Stimulated activated naive B cell treated with anti-CD40 and anti-IgM and Interleukin-4, amounts not matched to agents 10 μg/mL and 1 μg/mL and 100 μg/mL, for 72 hours (primary cell): ENCODE measurements around the gene DPP7.

Experiments used
- ATAC-seq, 2 donors: fragments of 150-1000 bp; cut with Tn5 transposase; replicated peaks; 2 replicates each; pipeline ENCODE4 v1.10.0; 2021; ENCODE audit warnings: moderate library complexity in 1 of 2
- DNase-seq: peaks from one replicate; pipeline ENCODE4 v3.0.0; 2021
- H3K27ac Mint-ChIP-seq: one replicate; pipeline ENCODE4 v1.8.0; 2022; ENCODE audit warnings: mild to moderate bottlenecking, mixed read lengths
- H3K27me3 Mint-ChIP-seq, 2 donors: one replicate each; pipeline ENCODE4 v1.8.0; 2022; ENCODE audit warnings: mixed read lengths in 2 of 2
- H3K36me3 Mint-ChIP-seq, 2 donors: one replicate each; pipeline ENCODE4 v1.8.0; 2022; ENCODE audit warnings: mixed read lengths in 2 of 2, mild to moderate bottlenecking in 1 of 2
- H3K4me1 Mint-ChIP-seq, 2 donors: one replicate each; pipeline ENCODE4 v1.8.0; 2022; ENCODE audit warnings: mixed read lengths in 2 of 2, mild to moderate bottlenecking in 1 of 2
- H3K4me3 Mint-ChIP-seq, 2 donors: one replicate each; pipeline ENCODE4 v1.8.0; 2022; ENCODE audit warnings: mild to moderate bottlenecking in 2 of 2, mixed read lengths in 2 of 2, moderate library complexity in 1 of 2
- H3K9me3 Mint-ChIP-seq, 2 donors: one replicate each; pipeline ENCODE4 v1.8.0; 2022; ENCODE audit warnings: mixed read lengths in 2 of 2, mild to moderate bottlenecking in 1 of 2

DPP7 gene

GRCh38 chr9:137152844-137153405 lies 38.4 kb upstream of the DPP7 start:
- Mint-ChIP-seq H3K36me3 (no peaks in the 10 kb centered on the region), H3K27me3 (peaks cover 27 to 34% of the 10 kb centered on the region in 2 donors), H3K27ac (no peak overlapping the region), H3K9me3 (no peaks in the 10 kb centered on the region), H3K4me3 (no peak overlapping the region), H3K4me1 (peaks cover 12 to 30% of the 10 kb centered on the region in 2 donors)
- DNase-seq, result no peak
- no peak for ATAC-seq

DNA sequence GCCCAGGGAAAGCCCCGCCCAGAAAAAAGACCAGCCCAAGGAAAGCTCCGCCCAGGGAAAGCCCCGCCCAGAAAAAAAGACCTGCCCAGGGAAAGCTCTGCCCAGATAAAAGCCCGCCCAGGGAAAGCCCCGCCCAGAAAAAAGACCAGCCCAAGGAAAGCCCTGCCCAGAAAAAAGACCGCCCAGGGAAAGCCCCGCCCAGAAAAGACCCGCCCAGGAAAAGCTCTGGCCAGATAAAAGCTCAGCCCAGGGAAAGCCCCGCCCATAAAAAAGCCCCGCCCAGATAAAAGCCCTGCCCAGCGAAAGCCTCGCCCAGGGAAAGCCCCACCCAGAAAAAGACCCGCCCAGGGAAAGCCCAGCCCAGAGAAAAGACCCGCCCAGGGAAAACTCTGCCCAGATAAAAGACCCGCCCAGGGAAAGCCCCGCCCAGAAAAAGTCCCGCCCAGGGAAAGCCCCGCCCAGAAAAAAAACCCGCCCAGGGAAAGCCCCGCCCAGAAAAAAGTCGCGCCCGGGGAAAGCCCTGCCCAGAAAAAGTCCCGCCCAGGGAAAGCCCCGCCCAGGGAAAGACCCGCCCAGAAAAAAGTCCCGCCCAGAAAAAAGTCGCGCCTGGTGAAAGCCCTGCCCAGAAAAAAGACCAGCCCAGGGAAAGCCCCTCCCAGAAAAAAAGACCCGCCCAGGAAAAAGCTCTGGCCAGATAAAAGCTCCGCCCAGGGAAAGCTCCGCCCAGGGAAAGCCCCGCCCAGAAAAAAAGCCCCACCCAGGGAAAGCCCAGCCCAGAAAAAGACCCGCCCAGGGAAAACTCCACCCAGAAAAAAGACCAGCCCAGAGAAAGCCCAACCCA lies 36.3 kb upstream of the DPP7 start:
- Mint-ChIP-seq H3K36me3 (no peaks in the 10 kb centered on the region), H3K4me3 (peak overlapping the region; percentile 21 to 31), H3K9me3 (no peaks in the 10 kb centered on the region), H3K4me1 (peaks cover 4 to 25% of the 10 kb centered on the region in 2 donors), H3K27ac (peak overlapping the region; percentile 87), H3K27me3 (peaks cover 26 to 30% of the 10 kb centered on the region in 2 donors)
- ATAC-seq, result peak; percentile 61 to 66
- peak; percentile 69 for DNase-seq

- DNase-seq, result no peak
- peak overlapping the region; percentile 68 for H3K27ac Mint-ChIP-seq
- peak; percentile 3 to 14 for ATAC-seq
- no peaks in the 10 kb centered on the region for H3K36me3 Mint-ChIP-seq
- peak overlapping the region; percentile 21 to 31 for H3K4me3 Mint-ChIP-seq
- peaks cover 4 to 25% of the 10 kb centered on the region in 2 donors for H3K4me1 Mint-ChIP-seq
- peaks cover 22 to 23% of the 10 kb centered on the region in 2 donors for H3K27me3 Mint-ChIP-seq
- no peaks in the 10 kb centered on the region for H3K9me3 Mint-ChIP-seq
Observed at GRCh38 chr9:137149942-137150616, 35.5 kb upstream of the DPP7 start.

GRCh38 chr9:137149363-137149762 lies 34.8 kb upstream of the DPP7 start:
- Mint-ChIP-seq H3K4me1 (peaks cover 4 to 25% of the 10 kb centered on the region in 2 donors), H3K27me3 (peaks cover 18 to 21% of the 10 kb centered on the region in 2 donors), H3K9me3 (no peaks in the 10 kb centered on the region), H3K27ac (no peak overlapping the region), H3K36me3 (no peaks in the 10 kb centered on the region), H3K4me3 (no peak overlapping the region)
- DNase-seq (no peak), ATAC-seq (no peak)

DNA sequence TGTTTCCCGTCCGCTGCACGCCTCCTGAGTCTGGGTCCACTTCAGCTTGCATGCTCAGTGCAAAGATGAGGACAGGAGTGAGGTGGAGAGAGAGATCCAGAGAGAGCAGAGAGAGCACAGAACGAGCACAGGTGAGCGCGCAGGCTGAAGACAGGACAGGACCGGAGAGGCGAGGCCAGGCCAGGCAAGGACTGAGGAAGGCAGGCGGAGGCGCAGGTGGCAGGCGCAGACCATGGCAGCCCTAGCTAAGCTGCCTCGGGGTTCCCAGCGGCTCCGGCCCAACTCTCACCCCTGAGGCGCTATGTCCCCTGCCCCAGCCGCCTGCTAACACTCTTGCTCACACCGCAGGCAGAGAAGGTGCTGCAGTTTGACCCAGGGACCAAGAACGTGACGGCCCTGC lies 34.1 kb upstream of the DPP7 start:
- Mint-ChIP-seq H3K4me3 (no peak overlapping the region), H3K27ac (no peak overlapping the region), H3K4me1 (peaks cover 6 to 25% of the 10 kb centered on the region in 2 donors), H3K36me3 (no peaks in the 10 kb centered on the region), H3K27me3 (peaks cover 25 to 28% of the 10 kb centered on the region in 2 donors), H3K9me3 (no peaks in the 10 kb centered on the region)
- ATAC-seq (no peak), DNase-seq (no peak)

DNA sequence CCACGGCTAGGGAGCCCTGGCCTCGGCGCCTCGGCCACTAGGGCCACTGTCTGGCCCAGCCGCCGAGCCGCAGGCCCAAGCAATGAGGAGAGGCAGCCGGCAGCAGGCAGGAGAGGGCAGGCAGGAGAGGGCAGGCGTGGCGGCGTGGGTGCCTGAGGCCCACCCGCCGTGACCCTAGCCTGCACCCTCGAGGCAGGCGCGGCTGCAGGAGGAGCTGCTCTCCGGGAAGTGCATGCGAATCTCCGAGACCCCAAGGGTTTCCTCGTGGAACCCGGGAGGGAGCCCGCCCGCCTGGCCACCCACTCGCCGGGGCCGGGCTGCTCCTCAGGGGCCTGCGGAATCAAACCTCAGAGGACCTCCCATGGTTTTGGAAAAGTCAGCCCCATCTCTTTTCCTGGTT lies 33.7 kb upstream of the DPP7 start:
- H3K36me3 Mint-ChIP-seq, result no peaks in the 10 kb centered on the region
- no peaks in the 10 kb centered on the region for H3K9me3 Mint-ChIP-seq
- H3K4me1 Mint-ChIP-seq, result peaks cover 6 to 25% of the 10 kb centered on the region in 2 donors
- H3K27me3 Mint-ChIP-seq, result peaks cover 29 to 32% of the 10 kb centered on the region in 2 donors
- H3K27ac Mint-ChIP-seq, result peak overlapping the region; percentile 20
- ATAC-seq (no peak), DNase-seq (no peak)
- no peak overlapping the region for H3K4me3 Mint-ChIP-seq

DNA sequence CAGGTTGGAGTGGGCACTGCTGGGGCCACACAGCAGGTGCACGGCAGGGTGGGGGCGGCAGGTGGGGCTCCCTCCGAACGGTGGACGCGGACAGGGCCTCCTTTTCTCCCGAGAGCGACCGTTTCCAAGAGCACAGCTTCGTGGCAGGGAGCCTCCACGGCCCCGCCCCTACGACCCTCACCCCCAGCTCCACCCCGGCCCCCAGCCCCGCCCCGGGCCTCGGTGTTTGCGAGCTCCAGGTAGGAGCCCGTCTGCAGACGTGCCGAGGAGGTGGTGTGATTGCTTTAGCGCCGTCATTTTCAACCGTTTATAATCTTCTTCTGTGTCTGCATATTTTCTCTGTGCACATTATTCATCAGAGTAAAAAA lies 33.2 kb upstream of the DPP7 start:
- H3K4me1 Mint-ChIP-seq, result peaks cover 6 to 25% of the 10 kb centered on the region in 2 donors
- H3K9me3 Mint-ChIP-seq, result no peaks in the 10 kb centered on the region
- no peaks in the 10 kb centered on the region for H3K36me3 Mint-ChIP-seq
- no peak for DNase-seq
- peaks cover 32 to 36% of the 10 kb centered on the region in 2 donors for H3K27me3 Mint-ChIP-seq
- no peak for ATAC-seq
- H3K27ac Mint-ChIP-seq, result no peak overlapping the region
- no peak overlapping the region for H3K4me3 Mint-ChIP-seq

GRCh38 chr9:137147091-137147792 lies 32.7 kb upstream of the DPP7 start:
- H3K27me3 Mint-ChIP-seq, result peaks cover 35 to 40% of the 10 kb centered on the region in 2 donors
- H3K4me3 Mint-ChIP-seq, result no peak overlapping the region
- no peak for DNase-seq
- no peaks in the 10 kb centered on the region for H3K36me3 Mint-ChIP-seq
- no peak overlapping the region for H3K27ac Mint-ChIP-seq
- peaks cover 6 to 25% of the 10 kb centered on the region in 2 donors for H3K4me1 Mint-ChIP-seq
- ATAC-seq, result no peak
- no peaks in the 10 kb centered on the region for H3K9me3 Mint-ChIP-seq

- no peaks in the 10 kb centered on the region for H3K9me3 Mint-ChIP-seq
- H3K36me3 Mint-ChIP-seq, result no peaks in the 10 kb centered on the region
- no peak overlapping the region for H3K27ac Mint-ChIP-seq
- no peak for DNase-seq
- ATAC-seq, result no peak
- H3K27me3 Mint-ChIP-seq, result peaks cover 42 to 48% of the 10 kb centered on the region in 2 donors
- H3K4me1 Mint-ChIP-seq, result peaks cover 6 to 19% of the 10 kb centered on the region in 2 donors
- H3K4me3 Mint-ChIP-seq, result no peak overlapping the region
Observed at GRCh38 chr9:137146527-137146918, 32.0 kb upstream of the DPP7 start.

- Mint-ChIP-seq H3K36me3 (no peaks in the 10 kb centered on the region), H3K27me3 (peaks cover 48 to 53% of the 10 kb centered on the region in 2 donors), H3K4me3 (no peak overlapping the region), H3K9me3 (no peaks in the 10 kb centered on the region), H3K4me1 (peaks cover 4 to 13% of the 10 kb centered on the region in 2 donors), H3K27ac (no peak overlapping the region)
- DNase-seq (no peak), ATAC-seq (no peak)
Observed at GRCh38 chr9:137145731-137146526, 31.4 kb upstream of the DPP7 start.

DNA sequence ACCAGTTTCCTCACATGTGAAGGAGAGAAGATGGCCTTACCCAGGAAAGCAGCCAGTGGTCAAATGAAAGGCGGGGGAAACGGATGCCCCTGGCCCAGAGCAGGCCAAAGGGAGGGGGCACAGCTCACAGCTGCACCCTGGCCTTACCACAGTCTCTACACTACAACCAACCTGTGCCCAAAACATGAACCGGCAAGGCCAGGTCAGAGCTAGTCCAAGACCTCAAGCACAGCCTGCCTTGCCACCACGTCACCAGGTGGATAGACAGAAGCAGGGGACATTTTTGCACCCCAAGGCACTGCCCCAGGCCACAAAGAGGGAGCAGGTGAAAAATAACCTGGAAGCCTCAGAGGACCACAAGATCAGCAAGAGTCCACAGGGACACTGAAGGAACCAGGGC lies 28.9 kb upstream of the DPP7 start:
- H3K4me3 Mint-ChIP-seq, result no peak overlapping the region
- H3K36me3 Mint-ChIP-seq, result no peaks in the 10 kb centered on the region
- H3K4me1 Mint-ChIP-seq, result peaks cover 3 to 10% of the 10 kb centered on the region in 2 donors
- no peaks in the 10 kb centered on the region for H3K9me3 Mint-ChIP-seq
- H3K27me3 Mint-ChIP-seq, result peaks cover 66 to 75% of the 10 kb centered on the region in 2 donors
- no peak overlapping the region for H3K27ac Mint-ChIP-seq
- ATAC-seq (no peak), DNase-seq (no peak)

DNA sequence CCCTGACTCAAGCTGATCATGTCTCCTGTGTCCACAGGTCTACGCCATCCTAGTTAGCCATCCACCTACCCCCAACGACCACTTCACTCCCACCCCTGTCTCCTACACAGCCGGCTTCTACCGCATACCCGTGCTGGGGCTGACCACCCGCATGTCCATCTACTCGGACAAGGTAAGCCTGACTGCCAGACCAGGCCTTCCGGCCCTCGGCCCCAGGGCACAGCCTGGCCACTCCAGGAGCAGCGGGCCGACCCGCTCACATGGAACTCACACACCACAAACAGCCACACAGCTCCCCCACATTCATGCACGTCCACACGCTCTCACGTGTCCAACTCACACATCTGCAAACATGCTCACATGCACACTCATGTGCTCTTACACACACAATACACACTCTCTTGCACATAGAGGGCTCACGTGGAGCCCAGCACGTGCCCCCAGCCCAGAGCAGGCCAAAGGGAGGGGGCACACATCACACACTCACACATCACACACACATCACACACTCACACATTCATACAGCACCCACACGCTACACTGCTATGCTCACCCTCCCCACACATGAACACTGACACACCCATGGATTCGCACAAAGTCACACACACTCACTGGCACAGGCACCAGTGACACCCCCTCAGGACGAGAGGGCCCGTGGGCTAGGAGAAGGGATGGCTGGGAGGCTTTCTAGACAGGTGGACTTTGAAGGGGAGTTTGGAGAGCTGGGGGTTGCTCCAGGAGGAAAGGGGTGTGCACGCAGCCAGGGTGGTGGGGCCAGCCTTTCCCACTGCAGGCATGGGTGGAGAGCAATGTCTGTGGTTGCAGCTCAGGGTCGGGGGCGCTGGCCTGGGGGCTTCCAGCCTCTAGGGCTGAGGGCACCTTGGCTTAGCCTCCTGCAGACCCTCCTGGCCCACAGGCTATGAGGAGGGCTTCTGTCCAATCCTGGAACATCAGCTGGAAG lies 27.7 kb upstream of the DPP7 start:
- Mint-ChIP-seq H3K27me3 (peaks cover 74 to 84% of the 10 kb centered on the region in 2 donors), H3K36me3 (no peaks in the 10 kb centered on the region), H3K9me3 (no peaks in the 10 kb centered on the region), H3K4me1 (peaks cover 12 to 13% of the 10 kb centered on the region in 2 donors), H3K4me3 (no peak overlapping the region), H3K27ac (no peak overlapping the region)
- ATAC-seq, result no peak
- DNase-seq, result no peak
